Right lung (tissue), 5 donors: Measurements from ENCODE around the gene EXOSC5. TPM values are rescaled to one million over a fixed set of nuclear protein-coding genes. Genes with fewer than 3 reads are reported as not detected.
"Not testable (repeated sequence)": the region's sequence is repeated elsewhere in the genome, so short reads cannot be mapped to it uniquely, and the experiment has no call there.

Source experiments
- DNase-seq, 2 donors: peaks; one replicate each; pipeline ENCODE4 v3.0.0-alpha.2; 2013
- polyA plus RNA-seq, 5 donors: library from polyadenylated mRNA; unstranded; fragments of 120-200 nt; gene quantifications; one replicate each; pipeline versions ENCODE4 v1.2.1 to v1.2.3, GENCODE V29; 2013; ENCODE audit warnings: inconsistent platforms in 1 of 5, low replicate concordance in 1 of 5; ENCODE audit not compliant: insufficient read length in 5 of 5, insufficient read depth in 1 of 5

Gene EXOSC5
- polyA plus RNA-seq, 5 donors, result 11.5 to 19.7 (median 14.7) TPM

GRCh38 chr19:41409288-41409687 lies 12.1 kb upstream of the EXOSC5 start:
- peak; percentile 28 to 29 for DNase-seq

GRCh38 chr19:41408846-41409245 lies 11.7 kb upstream of the EXOSC5 start:
- DNase-seq, result not testable (repeated sequence)

- no peak for DNase-seq
Observed at GRCh38 chr19:41408256-41408655, 11.1 kb upstream of the EXOSC5 start.

- no peak for DNase-seq
Observed at GRCh38 chr19:41407271-41407670, 10.1 kb upstream of the EXOSC5 start.

- no peak for DNase-seq
Observed at GRCh38 chr19:41405776-41406175, 8.6 kb upstream of the EXOSC5 start.

- no peak for DNase-seq
Observed at GRCh38 chr19:41403181-41403970, 6.2 kb upstream of the EXOSC5 start.

GRCh38 chr19:41402010-41402409 lies 4.9 kb upstream of the EXOSC5 start:
- no peak for DNase-seq

- DNase-seq, result no peak
Observed at GRCh38 chr19:41401483-41401882, 4.3 kb upstream of the EXOSC5 start.

- no peak for DNase-seq
Observed at GRCh38 chr19:41399525-41399924, 2.4 kb upstream of the EXOSC5 start.

GRCh38 chr19:41399091-41399490 lies 1.9 kb upstream of the EXOSC5 start:
- DNase-seq, result no peak

GRCh38 chr19:41398598-41398997 lies 1.4 kb upstream of the EXOSC5 start:
- DNase-seq, result no peak

GRCh38 chr19:41398050-41398418 lies 875 bp upstream of the EXOSC5 start:
- no peak for DNase-seq

- no peak for DNase-seq
Observed at GRCh38 chr19:41395355-41395754, 1.8 kb downstream of the EXOSC5 start.

- no peak for DNase-seq
Observed at GRCh38 chr19:41392775-41393174, 4.4 kb downstream of the EXOSC5 start.

GRCh38 chr19:41391618-41392017 lies 5.5 kb downstream of the EXOSC5 start:
- no peak for DNase-seq

GRCh38 chr19:41386442-41386841 lies 10.7 kb downstream of the EXOSC5 start:
- no peak for DNase-seq

GRCh38 chr19:41384351-41384750 lies 12.8 kb downstream of the EXOSC5 start:
- no peak for DNase-seq

- DNase-seq, result not testable (repeated sequence)
Observed at GRCh38 chr19:41381536-41381935, 15.6 kb downstream of the EXOSC5 start.

GRCh38 chr19:41377977-41378709 lies 19.0 kb downstream of the EXOSC5 start:
- no peak for DNase-seq

- DNase-seq, result no peak
Observed at GRCh38 chr19:41376998-41377365, 20.2 kb downstream of the EXOSC5 start.

GRCh38 chr19:41376241-41376997 lies 20.7 kb downstream of the EXOSC5 start, which contains the start of gene TMEM91:
Gene TMEM91 (plus strand): TSS chr19:41376533. CDS start chr19:41378310, 1,777 bp downstream.
- no peak for DNase-seq

GRCh38 chr19:41373993-41374392 lies 23.2 kb downstream of the EXOSC5 start:
- DNase-seq, result peak; percentile 91 to 92
